ENCODE results near the gene WDR18. TPM values are rescaled to one million over a fixed set of nuclear protein-coding genes. Genes with fewer than 3 reads are reported as not detected.

Gene WDR18
- total RNA-seq (10 to 100 TPM; 53.9 to 60.3 TPM), polyA plus RNA-seq (10 to 100 TPM; 44.3 to 79.7 TPM)

- POLR2A ChIA-PET (ENCODE audit: partially characterized antibody), result interaction anchor here (0.6 to 4.4 kb wide), 36 partner anchors 11 to 291 kb away, joined by 3 to 88 read pairs (median 4); partner anchors contain the start of genes ABCA7, CIRBP, CNN2 and FAM174C
- peaks cover 5% of the 10 kb centered on the region for H3K36me3 ChIP-seq (ENCODE audit: insufficient read depth, low read length)
- peak within 1 kb of the TSS; percentile 65 to 69 for H3K4me3 ChIP-seq (ENCODE audit: low read length in 2 of 2)
- peak within 1 kb of the TSS; percentile 75 for H3K27ac ChIP-seq (ENCODE audit: low read depth, low read length)
- H3K4me1 ChIP-seq (ENCODE audit: insufficient read depth, low read length), result peaks cover 24% of the 10 kb centered on the region
- peak; percentile 79 to 87 (median 81) for DNase-seq
- no peaks in the 10 kb centered on the region for H3K9me3 Mint-ChIP-seq
- CTCF ChIA-PET (ENCODE audit: partially characterized antibody), result interaction anchor here (0.6 to 6.5 kb wide), 25 partner anchors 8 to 256 kb away, joined by 3 to 118 read pairs (median 3); partner anchors contain the start of genes CBARP, CFD and KISS1R
- H3K9me3 ChIP-seq (ENCODE audit: control insufficient read depth in 1 of 2, low read length in 2 of 2), result no peaks in the 10 kb centered on the region
- peaks cover 4 to 18% (median 12%) of the 10 kb centered on the region in 4 donors for H3K4me1 Mint-ChIP-seq
- no peaks in the 10 kb centered on the region for H3K27me3 Mint-ChIP-seq
- intact Hi-C loops (cut with micrococcal nuclease), result loop anchor here (1.0 to 5.0 kb wide), 6 partner anchors 12 to 214 kb away; partner anchors contain the start of genes RNU6-2 and TMEM259
- H3K4me3 Mint-ChIP-seq, result peak within 1 kb of the TSS; percentile 89 to 96 (median 92)
- H3K36me3 Mint-ChIP-seq, result peaks cover 0 to 22% of the 10 kb centered on the region in 2 donors
- peak within 1 kb of the TSS; percentile 84 to 96 (median 90) for H3K27ac Mint-ChIP-seq
- H3K27me3 ChIP-seq (ENCODE audit: insufficient read depth, low read length), result no peaks in the 10 kb centered on the region
Measured at GRCh38 chr19:984165-984967, at the start of gene WDR18. Gene WDR18 (plus strand): TSS chr19:984345. CDS start chr19:984354, 9 bp downstream.

- CTCF ChIA-PET (ENCODE audit: partially characterized antibody), result interaction anchor here (1.2 to 2.9 kb wide), 2 partner anchors 12 to 49 kb away, joined by 3 to 8 read pairs; partner anchors contain the start of gene WDR18
- Histone ChIP-seq H3K4me1 (ENCODE audit: insufficient read depth, low read length) (peaks cover 27% of the 10 kb centered on the region), H3K27ac (ENCODE audit: low read depth, low read length) (no peak overlapping the region), H3K27me3 (ENCODE audit: insufficient read depth, low read length) (no peaks in the 10 kb centered on the region), H3K36me3 (ENCODE audit: insufficient read depth, low read length) (no peaks in the 10 kb centered on the region), H3K4me3 (ENCODE audit: low read length in 2 of 2) (no peak overlapping the region), H3K9me3 (ENCODE audit: control insufficient read depth in 1 of 2, low read length in 2 of 2) (no peaks in the 10 kb centered on the region)
- POLR2A ChIA-PET (ENCODE audit: partially characterized antibody), result interaction anchor here (0.8 kb wide), 1 partner anchor 49 kb away, joined by 3 read pairs; the partner anchor contains the start of gene WDR18
- Mint-ChIP-seq H3K4me1 (peaks cover 6 to 31% (median 20%) of the 10 kb centered on the region in 4 donors), H3K27ac (no peak overlapping the region), H3K27me3 (no peaks in the 10 kb centered on the region), H3K9me3 (peaks cover 0 to 2% (median 0%) of the 10 kb centered on the region in 8 donors), H3K4me3 (no peak overlapping the region), H3K36me3 (peaks cover 0 to 1% of the 10 kb centered on the region in 2 donors)
- DNase-seq, result no peak
- intact Hi-C loops (cut with micrococcal nuclease), result no loop called here
Measured at GRCh38 chr19:934865-935479, 49.2 kb upstream of the WDR18 start.

GRCh38 chr19:936175-936546, 48.0 kb upstream of the WDR18 start:
- no peak overlapping the region for H3K4me3 Mint-ChIP-seq
- no peak overlapping the region for H3K27ac Mint-ChIP-seq
- no peak for DNase-seq
- H3K9me3 Mint-ChIP-seq, result peaks cover 0 to 2% (median 0%) of the 10 kb centered on the region in 8 donors
- Histone ChIP-seq H3K4me1 (ENCODE audit: insufficient read depth, low read length) (peaks cover 37% of the 10 kb centered on the region), H3K9me3 (ENCODE audit: control insufficient read depth in 1 of 2, low read length in 2 of 2) (no peaks in the 10 kb centered on the region), H3K27me3 (ENCODE audit: insufficient read depth, low read length) (no peaks in the 10 kb centered on the region), H3K36me3 (ENCODE audit: insufficient read depth, low read length) (no peaks in the 10 kb centered on the region), H3K4me3 (ENCODE audit: low read length in 2 of 2) (no peak overlapping the region), H3K27ac (ENCODE audit: low read depth, low read length) (no peak overlapping the region)
- H3K27me3 Mint-ChIP-seq, result no peaks in the 10 kb centered on the region
- peaks cover 0 to 1% of the 10 kb centered on the region in 2 donors for H3K36me3 Mint-ChIP-seq
- H3K4me1 Mint-ChIP-seq, result peaks cover 9 to 37% (median 26%) of the 10 kb centered on the region in 4 donors
- intact Hi-C loops (cut with micrococcal nuclease), result no loop called here
- ChIA-PET CTCF (ENCODE audit: partially characterized antibody) (interaction anchor here (2.9 kb wide), 1 partner anchor 13 kb away, joined by 8 read pairs; no protein-coding TSS in a partner anchor), POLR2A (ENCODE audit: partially characterized antibody) (interaction anchor here (1.3 to 1.9 kb wide), 2 partner anchors 11 to 62 kb away, joined by 3 to 6 read pairs; no protein-coding TSS in a partner anchor)

GRCh38 chr19:937259-937694, 46.9 kb upstream of the WDR18 start:
- peaks cover 14 to 38% (median 29%) of the 10 kb centered on the region in 4 donors for H3K4me1 Mint-ChIP-seq
- Histone ChIP-seq H3K27me3 (ENCODE audit: insufficient read depth, low read length) (no peaks in the 10 kb centered on the region), H3K9me3 (ENCODE audit: control insufficient read depth in 1 of 2, low read length in 2 of 2) (no peaks in the 10 kb centered on the region), H3K4me1 (ENCODE audit: insufficient read depth, low read length) (peaks cover 38% of the 10 kb centered on the region), H3K4me3 (ENCODE audit: low read length in 2 of 2) (no peak overlapping the region), H3K36me3 (ENCODE audit: insufficient read depth, low read length) (no peaks in the 10 kb centered on the region), H3K27ac (ENCODE audit: low read depth, low read length) (no peak overlapping the region)
- POLR2A ChIA-PET (ENCODE audit: partially characterized antibody), result interaction anchor here (1.9 kb wide), 1 partner anchor 13 kb away, joined by 6 read pairs; no protein-coding TSS in a partner anchor
- H3K4me3 Mint-ChIP-seq, result peak overlapping the region in 4 of 8 donors; percentile 13 to 77 (median 36)
- H3K9me3 Mint-ChIP-seq, result peaks cover 0 to 2% (median 0%) of the 10 kb centered on the region in 8 donors
- peaks cover 0 to 1% of the 10 kb centered on the region in 2 donors for H3K36me3 Mint-ChIP-seq
- H3K27me3 Mint-ChIP-seq, result no peaks in the 10 kb centered on the region
- H3K27ac Mint-ChIP-seq, result peak overlapping the region in 6 of 7 donors; percentile 22 to 86 (median 62)
- intact Hi-C loops (cut with micrococcal nuclease), result no loop called here
- CTCF ChIA-PET (ENCODE audit: partially characterized antibody), result interaction anchor here (1.5 to 1.8 kb wide), 2 partner anchors 13 to 47 kb away, joined by 5 to 6 read pairs; partner anchors contain the start of gene WDR18
- peak in 4 of 5 donors; percentile 35 to 57 (median 50) for DNase-seq

- Mint-ChIP-seq H3K9me3 (peaks cover 0 to 2% (median 0%) of the 10 kb centered on the region in 8 donors), H3K4me1 (peaks cover 14 to 32% (median 25%) of the 10 kb centered on the region in 4 donors), H3K4me3 (peak overlapping the region in 1 of 8 donors; percentile 52), H3K27ac (peak overlapping the region in 3 of 7 donors; percentile 23 to 38 (median 36)), H3K36me3 (no peaks in the 10 kb centered on the region), H3K27me3 (no peaks in the 10 kb centered on the region)
- ChIA-PET CTCF (ENCODE audit: partially characterized antibody) (interaction anchor here (0.9 to 1.8 kb wide), 4 partner anchors 15 to 46 kb away, joined by 4 to 6 read pairs (median 4); partner anchors contain the start of gene WDR18), POLR2A (ENCODE audit: partially characterized antibody) (interaction anchor here (1.1 kb wide), 1 partner anchor 254 kb away, joined by 3 read pairs; no protein-coding TSS in a partner anchor)
- H3K27ac ChIP-seq (ENCODE audit: low read depth, low read length), result no peak overlapping the region
- DNase-seq, result no peak
- intact Hi-C loops (cut with micrococcal nuclease), result no loop called here
- H3K36me3 ChIP-seq (ENCODE audit: insufficient read depth, low read length), result no peaks in the 10 kb centered on the region
- peaks cover 27% of the 10 kb centered on the region for H3K4me1 ChIP-seq (ENCODE audit: insufficient read depth, low read length)
- no peaks in the 10 kb centered on the region for H3K27me3 ChIP-seq (ENCODE audit: insufficient read depth, low read length)
- no peak overlapping the region for H3K4me3 ChIP-seq (ENCODE audit: low read length in 2 of 2)
- H3K9me3 ChIP-seq (ENCODE audit: control insufficient read depth in 1 of 2, low read length in 2 of 2), result no peaks in the 10 kb centered on the region
Measured at GRCh38 chr19:938233-938923, 45.8 kb upstream of the WDR18 start.

- H3K36me3 ChIP-seq (ENCODE audit: insufficient read depth, low read length), result no peaks in the 10 kb centered on the region
- no peak overlapping the region for H3K4me3 ChIP-seq (ENCODE audit: low read length in 2 of 2)
- H3K27ac Mint-ChIP-seq, result peak overlapping the region in 4 of 7 donors; percentile 47 to 78 (median 69)
- ChIA-PET POLR2A (ENCODE audit: partially characterized antibody) (interaction anchor here (1.1 kb wide), 1 partner anchor 253 kb away, joined by 3 read pairs; no protein-coding TSS in a partner anchor), CTCF (ENCODE audit: partially characterized antibody) (interaction anchor here (1.0 kb wide), 1 partner anchor 31 kb away, joined by 4 read pairs; no protein-coding TSS in a partner anchor)
- peaks cover 14 to 32% (median 25%) of the 10 kb centered on the region in 4 donors for H3K4me1 Mint-ChIP-seq
- H3K36me3 Mint-ChIP-seq, result no peaks in the 10 kb centered on the region
- no peaks in the 10 kb centered on the region for H3K27me3 Mint-ChIP-seq
- peak overlapping the region in 3 of 8 donors; percentile 38 to 80 (median 74) for H3K4me3 Mint-ChIP-seq
- intact Hi-C loops (cut with micrococcal nuclease), result no loop called here
- H3K9me3 ChIP-seq (ENCODE audit: control insufficient read depth in 1 of 2, low read length in 2 of 2), result no peaks in the 10 kb centered on the region
- H3K27ac ChIP-seq (ENCODE audit: low read depth, low read length), result no peak overlapping the region
- H3K4me1 ChIP-seq (ENCODE audit: insufficient read depth, low read length), result peaks cover 21% of the 10 kb centered on the region
- no peak for DNase-seq
- H3K27me3 ChIP-seq (ENCODE audit: insufficient read depth, low read length), result no peaks in the 10 kb centered on the region
- peaks cover 0 to 2% (median 0%) of the 10 kb centered on the region in 8 donors for H3K9me3 Mint-ChIP-seq
Measured at GRCh38 chr19:939439-939838, 44.7 kb upstream of the WDR18 start.

Measured in CD4-positive, alpha-beta memory T cell (primary cell).